CD4-positive, alpha-beta T cell (primary cell): ENCODE results near the gene HPCAL1. TPM values are rescaled to one million over a fixed set of nuclear protein-coding genes. Genes with fewer than 3 reads are reported as not detected.

Experiments used
- ATAC-seq: fragments of 200-7000 bp; cut with Tn5 transposase; one replicate; pipeline ENCODE4 v1.10.0; 2022; ENCODE audit warnings: mild to moderate bottlenecking; ENCODE audit not compliant: poor library complexity
- CTCF ChIA-PET: fragments of 350-600 bp; sonication (Branson Sonifier 250); formaldehyde crosslinking; loops from one replicate; lab custom pipeline; 2021; ENCODE audit warnings: antibody characterized with exemption, inconsistent platforms; lab: Charles Lee
- POLR2A ChIA-PET: fragments of 350-600 bp; sonication (Branson Sonifier 250); formaldehyde crosslinking; loops from one replicate; lab custom pipeline; 2021; ENCODE audit warnings: antibody characterized with exemption, inconsistent platforms; lab: Charles Lee
- DNase-seq, 14 experiments: peaks; one replicate each; pipeline ENCODE4 v3.0.0-alpha.2; 2013 to 2020; ENCODE audit warnings: mixed read lengths in 2 of 14
- H3K27ac ChIP-seq, 2 donors: one replicate each; pipeline versions ENCODE4 v1.5.1 to v1.7.0; 2013; ENCODE audit warnings: low read length in 2 of 2, low read depth in 1 of 2, mild to moderate bottlenecking in 1 of 2
- H3K27me3 ChIP-seq, 2 experiments: 1 replicate in 1 of 2; 2 replicates in 1 of 2; pipeline versions ENCODE4 v1.6.1 to v1.7.0; 2013; ENCODE audit warnings: low read length in 2 of 2, control low read depth in 1 of 2, mild to moderate bottlenecking in 1 of 2, moderate library complexity in 1 of 2; ENCODE audit not compliant: insufficient read depth in 2 of 2, control insufficient read depth in 1 of 2
- H3K36me3 ChIP-seq: one replicate; pipeline ENCODE4 v1.6.1; 2013; ENCODE audit warnings: low read length, control low read depth; ENCODE audit not compliant: insufficient read depth
- H3K4me1 ChIP-seq: one replicate; pipeline ENCODE4 v1.6.1; 2013; ENCODE audit warnings: low read length, control low read depth; ENCODE audit not compliant: insufficient read depth
- H3K4me3 ChIP-seq: one replicate; pipeline ENCODE4 v1.5.1; 2013; ENCODE audit warnings: mild to moderate bottlenecking, low read length, moderate library complexity
- H3K9me3 ChIP-seq, 2 experiments: 1 replicate in 1 of 2; 2 replicates in 1 of 2; pipeline versions ENCODE4 v1.6.1 to v1.7.0; 2013; ENCODE audit warnings: low read length in 2 of 2, mild to moderate bottlenecking in 2 of 2, control low read depth in 1 of 2, moderate library complexity in 1 of 2; ENCODE audit not compliant: control insufficient read depth in 1 of 2, insufficient read depth in 1 of 2
- H3K27ac Mint-ChIP-seq: one replicate; pipeline ENCODE4 v1.8.0; 2020; ENCODE audit warnings: mixed read lengths
- H3K27me3 Mint-ChIP-seq: one replicate; pipeline ENCODE4 v1.8.0; 2021; ENCODE audit warnings: mixed read lengths
- H3K36me3 Mint-ChIP-seq: one replicate; pipeline ENCODE4 v1.8.0; 2021; ENCODE audit warnings: low read depth, mixed read lengths
- H3K4me1 Mint-ChIP-seq: one replicate; pipeline ENCODE4 v1.8.0; 2021; ENCODE audit warnings: low read depth, mixed read lengths
- H3K4me3 Mint-ChIP-seq: one replicate; pipeline ENCODE4 v1.8.0; 2020; ENCODE audit warnings: mild to moderate bottlenecking, mixed read lengths
- H3K9me3 Mint-ChIP-seq: one replicate; pipeline ENCODE4 v1.8.0; 2020; ENCODE audit warnings: mixed read lengths
- CTCF ChIP-seq: fragments of 200-600 bp; IDR thresholded peaks from one replicate; pipeline ENCODE4 v1.8.0; 2022; ENCODE audit warnings: antibody characterized with exemption, mild to moderate bottlenecking
- intact Hi-C, 2 experiments: fragments of 100-400 bp; cut with DNase I in 1 of 2; cut with micrococcal nuclease in 1 of 2; formaldehyde crosslinking; loops; one replicate each; pipeline versions ENCODE4 v1.15.1 to v1.9.0; 2023 to 2025; cut with DNase I, micrococcal nuclease
- total RNA-seq, 174 experiments: library from RNA in 2 of 174; stranded (reverse) in 2 of 174; gene quantifications; one replicate each; pipeline ENCODE4 v1.2.3 and lab custom pipeline; 2021 to 2026

Gene HPCAL1
- total RNA-seq, 2 experiments from 2014 or later = 24.9 to 27.9 TPM

GRCh38 chr2:10466801-10467200, 164.1 kb downstream of the HPCAL1 start:
- ChIA-PET POLR2A (no interaction called here), CTCF (no interaction called here)
- no peaks in the 10 kb centered on the region for H3K27me3 Mint-ChIP-seq
- H3K27ac Mint-ChIP-seq = no peak overlapping the region
- no peak overlapping the region for H3K4me3 Mint-ChIP-seq
- Histone ChIP-seq H3K27ac (no peak overlapping the region), H3K9me3 (no peaks in the 10 kb centered on the region), H3K4me1 (no peaks in the 10 kb centered on the region), H3K27me3 (no peaks in the 10 kb centered on the region), H3K4me3 (no peak overlapping the region), H3K36me3 (no peaks in the 10 kb centered on the region)
- ATAC-seq (no peak), DNase-seq (no peak)
- intact Hi-C loops = no loop called here
- no peaks in the 10 kb centered on the region for H3K36me3 Mint-ChIP-seq
- no peaks in the 10 kb centered on the region for H3K4me1 Mint-ChIP-seq
- no peak for TF ChIP-seq CTCF
- no peaks in the 10 kb centered on the region for H3K9me3 Mint-ChIP-seq

- Histone ChIP-seq H3K9me3 (no peaks in the 10 kb centered on the region), H3K4me1 (no peaks in the 10 kb centered on the region), H3K4me3 (no peak overlapping the region), H3K27me3 (no peaks in the 10 kb centered on the region), H3K27ac (no peak overlapping the region), H3K36me3 (no peaks in the 10 kb centered on the region)
- ChIA-PET POLR2A (no interaction called here), CTCF (no interaction called here)
- ATAC-seq (no peak), DNase-seq (no peak)
- no peak for TF ChIP-seq CTCF
- Mint-ChIP-seq H3K36me3 (no peaks in the 10 kb centered on the region), H3K9me3 (no peaks in the 10 kb centered on the region), H3K27ac (no peak overlapping the region), H3K4me3 (no peak overlapping the region), H3K4me1 (no peaks in the 10 kb centered on the region), H3K27me3 (no peaks in the 10 kb centered on the region)
- intact Hi-C loops = no loop called here
These were observed 164.7 kb downstream of the HPCAL1 start for GRCh38 chr2:10467401-10467800.

- POLR2A ChIA-PET = no interaction called here
- H3K4me3 Mint-ChIP-seq = no peak overlapping the region
- H3K27ac ChIP-seq = no peak overlapping the region
- H3K4me3 ChIP-seq = no peak overlapping the region
- H3K36me3 Mint-ChIP-seq = no peaks in the 10 kb centered on the region
- H3K4me1 Mint-ChIP-seq = no peaks in the 10 kb centered on the region
- H3K9me3 Mint-ChIP-seq = no peaks in the 10 kb centered on the region
- CTCF ChIA-PET = no interaction called here
- no peak for ATAC-seq
- TF ChIP-seq CTCF = no peak
- intact Hi-C loops = no loop called here
- no peaks in the 10 kb centered on the region for H3K36me3 ChIP-seq
- no peaks in the 10 kb centered on the region for H3K27me3 ChIP-seq
- no peaks in the 10 kb centered on the region for H3K27me3 Mint-ChIP-seq
- H3K27ac Mint-ChIP-seq = no peak overlapping the region
- H3K4me1 ChIP-seq = no peaks in the 10 kb centered on the region
- H3K9me3 ChIP-seq = no peaks in the 10 kb centered on the region
- DNase-seq = no peak
These were observed 166.6 kb downstream of the HPCAL1 start for GRCh38 chr2:10469301-10469700.
